OCI-LY7 (cell line): ENCODE data around the gene HSPA12A. TPM values are rescaled to one million over a fixed set of nuclear protein-coding genes. Genes with fewer than 3 reads are reported as not detected.

ENCODE experiments used
- BruUV-seq: library from RNA; stranded (reverse); fragments of 400-500 nt; replicated peaks from 2 replicates; lab custom pipeline; 2021; lab: Mats Ljungman, UMichigan
- CTCF ChIA-PET: fragments of 300-600 bp; sonication (Branson Sonifier 250); formaldehyde crosslinking; loops from one replicate; lab custom pipeline; 2022; ENCODE audit warnings: antibody characterized with exemption; ENCODE audit not compliant: unreplicated experiment; lab: Charles Lee
- POLR2A ChIA-PET: fragments of 300-600 bp; sonication (Branson Sonifier 250); formaldehyde crosslinking; loops from one replicate; lab custom pipeline; 2022; ENCODE audit warnings: antibody characterized with exemption; lab: Charles Lee
- DNase-seq: peaks from one replicate; pipeline ENCODE4 v3.0.0-alpha.2; 2015; ENCODE audit warnings: low spot score
- H2AFZ ChIP-seq: fragments of 200-600 bp; sonication (generic), shearing (Covaris generic); 2 replicates; pipeline ENCODE4 v1.6.1; 2014; ENCODE audit warnings: mild to moderate bottlenecking, antibody characterized with exemption, low read length, moderate library complexity
- H3K27ac ChIP-seq: fragments of 200-600 bp; sonication (generic); 2 replicates; pipeline ENCODE4 v1.5.1; 2014; ENCODE audit warnings: mixed run types, low read depth, mild to moderate bottlenecking, moderate library complexity, low read length, inconsistent platforms; ENCODE audit not compliant: poor library complexity, severe bottlenecking
- H3K36me3 ChIP-seq: fragments of 200-600 bp; sonication (generic); 2 replicates; pipeline ENCODE4 v1.6.1; 2014; ENCODE audit warnings: mild to moderate bottlenecking, antibody characterized with exemption, low read length, moderate library complexity, mixed read lengths; ENCODE audit not compliant: insufficient read depth
- H3K4me1 ChIP-seq: fragments of 200-600 bp; sonication (generic); 2 replicates; pipeline ENCODE4 v1.5.1; 2014; ENCODE audit warnings: mild to moderate bottlenecking, low read length; ENCODE audit not compliant: insufficient read depth, poor library complexity, severe bottlenecking
- H3K4me2 ChIP-seq: fragments of 200-600 bp; sonication (generic); 2 replicates; pipeline ENCODE4 v1.6.1; 2014; ENCODE audit warnings: mild to moderate bottlenecking, low read length
- H3K4me3 ChIP-seq: fragments of 200-600 bp; sonication (generic); 2 replicates; pipeline ENCODE4 v1.5.1; 2014; ENCODE audit warnings: mild to moderate bottlenecking, low read depth, low read length; ENCODE audit not compliant: poor library complexity, severe bottlenecking
- H3K79me2 ChIP-seq: fragments of 200-600 bp; sonication (generic); 2 replicates; pipeline ENCODE4 v1.6.1; 2016; ENCODE audit warnings: low read depth, mild to moderate bottlenecking, low read length, moderate library complexity, mixed read lengths; ENCODE audit not compliant: insufficient read depth
- H3K9me2 ChIP-seq: fragments of 200-600 bp; sonication (generic); 2 replicates; pipeline ENCODE4 v1.6.1; 2016; ENCODE audit warnings: mild to moderate bottlenecking, low read length, mixed read lengths; ENCODE audit not compliant: insufficient read depth
- H3K9me3 ChIP-seq: fragments of 200-600 bp; sonication (generic); 2 replicates; pipeline ENCODE4 v1.6.1; 2014; ENCODE audit warnings: mild to moderate bottlenecking, mixed run types, low read length, mixed read lengths
- H4K20me1 ChIP-seq: fragments of 200-600 bp; sonication (generic); 2 replicates; pipeline ENCODE4 v1.6.1; 2014; ENCODE audit warnings: mild to moderate bottlenecking, antibody characterized with exemption, low read length, moderate library complexity, mixed read lengths; ENCODE audit not compliant: insufficient read depth
- EZH2phosphoT487 ChIP-seq: fragments of 200-600 bp; sonication (generic); IDR thresholded peaks from 2 replicates; pipeline ENCODE4 v1.6.1; 2018; ENCODE audit warnings: low read depth, borderline replicate concordance, mild to moderate bottlenecking, mixed run types, antibody characterized with exemption, low read length, moderate library complexity, mixed read lengths
- intact Hi-C: fragments of 100-400 bp; cut with micrococcal nuclease; formaldehyde crosslinking; loops from one replicate; pipeline ENCODE4 v1.10.0; 2022; ENCODE audit not compliant: unreplicated experiment
- total RNA-seq, 2 experiments: library from RNA; depleted of rRNA in 1 of 2; stranded (reverse); fragments of >200 nt in 1 of 2; shearing (Covaris generic) in 1 of 2; gene quantifications; 2 replicates each; pipeline ENCODE4 v1.2.3, GENCODE V29; 2014 to 2022
- TF ChIP-seq, protein P1 (sequence below): fragments of 200-600 bp; sonication (generic); conservative IDR thresholded peaks from 2 replicates; pipeline ENCODE4 v1.5.1; 2014; ENCODE audit warnings: mild to moderate bottlenecking, antibody characterized with exemption, low read length, moderate library complexity, mixed read lengths

The HSPA12A gene
- total RNA-seq, 2 experiments from 2014 or later, result 3.7 TPM; not detected in 1

DNA sequence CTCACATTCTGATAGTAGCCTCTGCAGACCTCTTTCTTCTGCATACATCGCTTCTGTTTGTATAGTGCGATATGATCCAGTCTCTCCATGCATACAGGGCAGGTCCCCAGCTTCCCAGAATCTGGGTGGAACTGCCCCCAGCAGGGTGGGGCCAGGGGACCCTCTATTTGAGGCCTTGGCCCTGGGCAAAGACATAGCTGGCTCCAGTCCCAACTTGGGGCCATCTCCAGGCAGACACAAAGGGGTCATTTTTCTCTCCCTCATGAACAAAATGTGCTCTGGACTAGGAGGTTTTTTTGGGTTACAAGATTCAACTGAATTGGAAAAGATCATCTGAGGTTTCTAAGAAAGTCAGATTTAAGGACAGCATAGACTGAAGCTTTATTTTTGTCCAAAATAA, 21.1 kb upstream of the HSPA12A start:
- Histone ChIP-seq H3K27ac (no peak overlapping the region), H3K79me2 (no peaks in the 10 kb centered on the region), H4K20me1 (no peaks in the 10 kb centered on the region), H3K4me1 (no peaks in the 10 kb centered on the region), H3K36me3 (no peaks in the 10 kb centered on the region), H3K9me3 (no peaks in the 10 kb centered on the region), H2AFZ (no peak overlapping the region), H3K9me2 (no peaks in the 10 kb centered on the region), H3K4me2 (no peak overlapping the region), H3K4me3 (no peak overlapping the region)
- no peak for DNase-seq
- TF ChIP-seq, protein P1, sequence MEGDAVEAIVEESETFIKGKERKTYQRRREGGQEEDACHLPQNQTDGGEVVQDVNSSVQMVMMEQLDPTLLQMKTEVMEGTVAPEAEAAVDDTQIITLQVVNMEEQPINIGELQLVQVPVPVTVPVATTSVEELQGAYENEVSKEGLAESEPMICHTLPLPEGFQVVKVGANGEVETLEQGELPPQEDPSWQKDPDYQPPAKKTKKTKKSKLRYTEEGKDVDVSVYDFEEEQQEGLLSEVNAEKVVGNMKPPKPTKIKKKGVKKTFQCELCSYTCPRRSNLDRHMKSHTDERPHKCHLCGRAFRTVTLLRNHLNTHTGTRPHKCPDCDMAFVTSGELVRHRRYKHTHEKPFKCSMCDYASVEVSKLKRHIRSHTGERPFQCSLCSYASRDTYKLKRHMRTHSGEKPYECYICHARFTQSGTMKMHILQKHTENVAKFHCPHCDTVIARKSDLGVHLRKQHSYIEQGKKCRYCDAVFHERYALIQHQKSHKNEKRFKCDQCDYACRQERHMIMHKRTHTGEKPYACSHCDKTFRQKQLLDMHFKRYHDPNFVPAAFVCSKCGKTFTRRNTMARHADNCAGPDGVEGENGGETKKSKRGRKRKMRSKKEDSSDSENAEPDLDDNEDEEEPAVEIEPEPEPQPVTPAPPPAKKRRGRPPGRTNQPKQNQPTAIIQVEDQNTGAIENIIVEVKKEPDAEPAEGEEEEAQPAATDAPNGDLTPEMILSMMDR, result no peak
- no peak for TF ChIP-seq EZH2phosphoT487
- no TSS peak for BruUV-seq
- intact Hi-C loops, result no loop called here
- POLR2A ChIA-PET, result no interaction called here
- CTCF ChIA-PET, result no interaction called here

DNA sequence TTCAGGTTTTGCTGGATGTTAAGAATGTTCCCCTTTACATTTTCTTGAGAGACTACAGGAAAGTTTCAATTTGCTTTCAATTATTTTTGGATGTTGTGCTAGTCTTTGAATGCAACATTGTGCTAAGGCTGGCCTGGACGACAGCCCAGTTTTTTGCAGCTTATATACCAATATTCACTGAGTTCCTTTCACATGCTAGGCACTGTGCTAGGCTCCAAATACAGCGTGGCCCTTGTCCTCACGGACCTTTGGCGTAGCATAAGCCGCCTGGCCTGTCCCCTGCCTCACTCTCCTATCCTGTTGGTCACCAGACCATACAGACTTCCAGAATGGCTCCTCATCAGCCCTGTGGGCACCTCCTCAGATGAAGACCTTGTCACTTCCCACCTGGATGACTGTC, 19.5 kb upstream of the HSPA12A start:
- H3K9me3 ChIP-seq, result no peaks in the 10 kb centered on the region
- no peak for TF ChIP-seq EZH2phosphoT487
- TF ChIP-seq, protein P1, result no peak
- DNase-seq, result no peak
- no peak overlapping the region for H3K27ac ChIP-seq
- no peak overlapping the region for H2AFZ ChIP-seq
- intact Hi-C loops, result no loop called here
- H3K4me1 ChIP-seq, result no peaks in the 10 kb centered on the region
- no peak overlapping the region for H3K4me3 ChIP-seq
- no peaks in the 10 kb centered on the region for H3K79me2 ChIP-seq
- H4K20me1 ChIP-seq, result no peaks in the 10 kb centered on the region
- no peaks in the 10 kb centered on the region for H3K9me2 ChIP-seq
- H3K36me3 ChIP-seq, result no peaks in the 10 kb centered on the region
- no peak overlapping the region for H3K4me2 ChIP-seq
- POLR2A ChIA-PET, result no interaction called here
- CTCF ChIA-PET, result no interaction called here
- no TSS peak for BruUV-seq

DNA sequence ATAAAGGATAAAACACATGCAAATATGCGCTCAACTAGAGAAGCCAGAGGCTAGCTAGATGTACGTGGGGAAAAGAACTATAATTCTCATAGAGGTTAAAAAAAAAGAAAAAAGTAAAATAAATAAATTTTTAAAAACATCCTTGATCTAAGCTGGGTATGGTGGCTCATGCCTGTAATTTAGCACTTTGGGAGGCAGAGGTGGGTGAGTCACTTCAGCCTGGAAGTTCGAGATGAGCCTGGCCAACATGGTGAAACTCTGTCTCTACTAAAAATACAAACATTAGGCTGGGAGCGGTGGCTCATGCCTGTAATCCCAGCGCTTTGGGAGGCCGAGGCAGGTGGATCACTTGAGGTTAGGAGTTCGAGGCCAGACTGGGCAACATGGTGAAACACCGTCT, 18.6 kb upstream of the HSPA12A start:
- no peak overlapping the region for H3K27ac ChIP-seq
- intact Hi-C loops, result no loop called here
- no peaks in the 10 kb centered on the region for H4K20me1 ChIP-seq
- no TSS peak for BruUV-seq
- no peak overlapping the region for H2AFZ ChIP-seq
- no peaks in the 10 kb centered on the region for H3K79me2 ChIP-seq
- CTCF ChIA-PET, result no interaction called here
- POLR2A ChIA-PET, result interaction anchor here (1.6 kb wide), 1 partner anchor 12 kb away, joined by 3 read pairs; no protein-coding TSS in a partner anchor
- no peak overlapping the region for H3K4me2 ChIP-seq
- H3K4me3 ChIP-seq, result no peak overlapping the region
- TF ChIP-seq, protein P1, result no peak
- no peak for TF ChIP-seq EZH2phosphoT487
- no peaks in the 10 kb centered on the region for H3K9me2 ChIP-seq
- no peak for DNase-seq
- no peaks in the 10 kb centered on the region for H3K9me3 ChIP-seq
- H3K4me1 ChIP-seq, result no peaks in the 10 kb centered on the region
- H3K36me3 ChIP-seq, result no peaks in the 10 kb centered on the region
